ENCODE data around the gene EFHD2. TPM values are rescaled to one million over a fixed set of nuclear protein-coding genes. Genes with fewer than 3 reads are reported as not detected.

EFHD2 gene
- total RNA-seq, 6 experiments from 2014 or later = 41.2 to 67.2 (median 65.3) TPM

DNA sequence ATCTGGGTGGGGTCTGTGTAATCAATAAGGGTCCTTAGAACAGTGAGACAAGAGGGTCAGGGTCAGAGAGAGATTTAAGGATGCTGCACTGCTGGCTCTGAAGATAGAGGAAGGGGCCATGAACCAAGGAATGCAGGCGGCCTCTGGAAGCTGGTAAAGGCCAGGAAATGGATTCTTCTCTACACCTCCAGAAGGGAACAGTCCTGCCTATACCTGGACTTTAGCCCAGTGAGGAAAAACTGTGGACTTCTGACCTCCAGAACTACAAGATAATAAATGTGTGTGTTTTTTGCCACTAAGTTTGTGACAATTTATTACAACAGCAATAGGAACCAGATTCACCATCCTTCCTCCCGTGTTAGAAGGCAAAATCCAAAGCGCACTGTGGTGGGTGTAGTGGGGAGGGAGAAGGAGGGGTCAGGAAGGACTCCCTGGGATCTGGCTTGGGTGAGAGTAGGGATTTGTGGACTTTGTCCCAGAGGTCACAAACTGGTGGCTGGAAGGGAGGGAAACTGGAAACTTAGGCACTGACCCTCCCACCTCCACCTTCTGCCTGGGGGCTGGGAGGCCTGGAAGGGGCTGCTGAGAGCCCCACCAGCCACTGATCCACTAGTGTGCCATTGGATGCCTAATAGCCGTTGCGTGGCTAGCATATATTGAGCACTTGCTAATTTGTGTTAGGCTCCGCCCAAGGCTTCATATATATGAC, 41.5 kb downstream of the EFHD2 start:
- peaks cover 14% of the 10 kb centered on the region for H3K4me1 Mint-ChIP-seq (ENCODE audit: low read depth)
- peaks cover 18% of the 10 kb centered on the region for H3K27me3 Mint-ChIP-seq (ENCODE audit: insufficient read depth)
- no peak overlapping the region for H3K4me3 Mint-ChIP-seq
- no peaks in the 10 kb centered on the region for H3K9me3 Mint-ChIP-seq
- H3K36me3 Mint-ChIP-seq (ENCODE audit: low read depth) = peaks cover 5% of the 10 kb centered on the region; the same call in 1 of the 2 replicates
- TF ChIP-seq, protein P1, sequence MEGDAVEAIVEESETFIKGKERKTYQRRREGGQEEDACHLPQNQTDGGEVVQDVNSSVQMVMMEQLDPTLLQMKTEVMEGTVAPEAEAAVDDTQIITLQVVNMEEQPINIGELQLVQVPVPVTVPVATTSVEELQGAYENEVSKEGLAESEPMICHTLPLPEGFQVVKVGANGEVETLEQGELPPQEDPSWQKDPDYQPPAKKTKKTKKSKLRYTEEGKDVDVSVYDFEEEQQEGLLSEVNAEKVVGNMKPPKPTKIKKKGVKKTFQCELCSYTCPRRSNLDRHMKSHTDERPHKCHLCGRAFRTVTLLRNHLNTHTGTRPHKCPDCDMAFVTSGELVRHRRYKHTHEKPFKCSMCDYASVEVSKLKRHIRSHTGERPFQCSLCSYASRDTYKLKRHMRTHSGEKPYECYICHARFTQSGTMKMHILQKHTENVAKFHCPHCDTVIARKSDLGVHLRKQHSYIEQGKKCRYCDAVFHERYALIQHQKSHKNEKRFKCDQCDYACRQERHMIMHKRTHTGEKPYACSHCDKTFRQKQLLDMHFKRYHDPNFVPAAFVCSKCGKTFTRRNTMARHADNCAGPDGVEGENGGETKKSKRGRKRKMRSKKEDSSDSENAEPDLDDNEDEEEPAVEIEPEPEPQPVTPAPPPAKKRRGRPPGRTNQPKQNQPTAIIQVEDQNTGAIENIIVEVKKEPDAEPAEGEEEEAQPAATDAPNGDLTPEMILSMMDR (IDR thresholded peaks at IDR 0.05) = no peak
- H3K27ac Mint-ChIP-seq = no peak overlapping the region
- no peak for DNase-seq

DNA sequence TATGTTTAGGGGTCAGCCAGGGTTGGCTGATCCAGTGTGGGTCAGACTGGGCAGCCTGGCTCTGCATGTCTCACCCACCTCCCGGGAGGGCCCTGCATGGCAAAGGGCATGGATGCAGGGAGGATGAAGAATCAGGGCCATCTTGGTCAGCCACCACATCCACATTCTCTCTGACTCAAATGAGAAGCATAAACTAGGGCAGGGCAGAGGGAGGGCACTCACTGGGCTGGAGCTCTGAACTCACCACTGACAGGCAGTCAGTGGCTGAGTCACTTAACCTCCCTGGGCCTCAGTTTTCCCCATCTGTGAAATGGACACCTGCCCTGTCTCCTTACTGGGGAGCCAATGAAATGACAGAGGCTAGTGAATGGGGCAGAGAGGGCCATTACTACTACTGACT, 42.5 kb downstream of the EFHD2 start:
- Mint-ChIP-seq H3K27me3 (ENCODE audit: insufficient read depth) (peaks cover 25% of the 10 kb centered on the region), H3K4me1 (ENCODE audit: low read depth) (peaks cover 14% of the 10 kb centered on the region), H3K27ac (no peak overlapping the region), H3K36me3 (ENCODE audit: low read depth) (peaks cover 5% of the 10 kb centered on the region; the same call in 1 of the 2 replicates), H3K9me3 (no peaks in the 10 kb centered on the region), H3K4me3 (no peak overlapping the region)
- no peak for DNase-seq
- TF ChIP-seq, protein P1 (IDR thresholded peaks at IDR 0.05) = no peak

DNA sequence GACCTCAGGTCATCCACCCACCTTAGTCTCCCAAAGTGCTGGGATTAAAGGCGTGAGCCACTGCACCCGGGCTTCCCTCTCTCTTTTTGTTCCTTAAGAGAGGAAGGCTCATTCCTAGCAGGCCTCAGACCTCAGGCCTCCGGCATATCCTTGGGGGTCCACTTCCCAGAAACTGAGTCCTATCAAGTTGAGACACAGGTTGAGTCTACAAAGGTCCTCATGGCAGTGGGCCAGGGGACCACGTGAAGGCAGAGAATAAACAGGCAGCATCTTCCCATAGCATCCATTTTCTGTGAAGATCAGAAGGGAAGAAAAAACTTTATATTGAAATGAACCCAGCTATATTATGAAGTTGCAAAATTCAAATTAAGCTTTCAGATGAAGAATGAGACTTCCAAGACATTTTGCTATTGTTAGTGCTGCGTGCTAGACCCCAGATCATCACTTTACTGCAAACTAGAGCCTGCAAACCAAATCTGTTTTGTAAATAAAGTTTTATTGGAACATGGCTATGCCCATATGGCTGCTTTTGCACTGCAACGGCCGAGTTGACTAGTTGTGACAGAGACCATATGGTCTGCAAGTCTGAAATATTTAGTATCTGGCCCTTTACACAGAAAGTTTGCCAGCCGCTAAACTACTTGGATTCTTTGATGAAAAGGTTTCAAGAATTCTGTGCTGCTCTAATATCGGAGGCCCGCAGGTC, 43.3 kb downstream of the EFHD2 start:
- H3K4me1 Mint-ChIP-seq (ENCODE audit: low read depth) = peaks cover 14% of the 10 kb centered on the region
- DNase-seq = no peak
- no peaks in the 10 kb centered on the region for H3K9me3 Mint-ChIP-seq
- H3K36me3 Mint-ChIP-seq (ENCODE audit: low read depth) = peaks cover 5% of the 10 kb centered on the region; the same call in 1 of the 2 replicates
- no peak overlapping the region for H3K27ac Mint-ChIP-seq
- TF ChIP-seq, protein P1 (IDR thresholded peaks at IDR 0.05) = no peak
- peaks cover 21% of the 10 kb centered on the region for H3K27me3 Mint-ChIP-seq (ENCODE audit: insufficient read depth)
- no peak overlapping the region for H3K4me3 Mint-ChIP-seq

DNA sequence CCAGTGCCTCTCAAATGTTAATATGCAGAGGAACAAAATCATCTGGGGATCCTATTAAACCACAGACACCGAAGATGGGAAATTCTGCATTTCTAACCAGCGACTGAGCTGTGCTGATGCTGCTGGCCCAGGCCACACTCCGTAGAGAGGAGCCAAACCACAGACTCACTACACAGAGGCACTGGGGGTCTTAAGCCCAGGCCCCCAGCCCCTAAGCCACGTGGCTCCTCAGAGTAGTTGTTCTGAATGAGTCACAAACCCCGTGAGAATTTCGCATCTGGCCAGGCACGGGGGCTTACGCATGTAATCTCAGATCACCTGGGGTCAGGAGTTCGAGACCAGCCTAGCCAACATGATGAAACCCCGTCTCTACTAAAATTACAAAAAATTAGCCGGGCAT, 44.0 kb downstream of the EFHD2 start:
- peaks cover 21% of the 10 kb centered on the region for H3K27me3 Mint-ChIP-seq (ENCODE audit: insufficient read depth)
- H3K9me3 Mint-ChIP-seq = no peaks in the 10 kb centered on the region
- TF ChIP-seq, protein P1 (IDR thresholded peaks at IDR 0.05) = no peak
- H3K27ac Mint-ChIP-seq = no peak overlapping the region
- no peak for DNase-seq
- H3K36me3 Mint-ChIP-seq (ENCODE audit: low read depth) = peaks cover 5% of the 10 kb centered on the region; the same call in 1 of the 2 replicates
- H3K4me1 Mint-ChIP-seq (ENCODE audit: low read depth) = peaks cover 14% of the 10 kb centered on the region
- no peak overlapping the region for H3K4me3 Mint-ChIP-seq

DNA sequence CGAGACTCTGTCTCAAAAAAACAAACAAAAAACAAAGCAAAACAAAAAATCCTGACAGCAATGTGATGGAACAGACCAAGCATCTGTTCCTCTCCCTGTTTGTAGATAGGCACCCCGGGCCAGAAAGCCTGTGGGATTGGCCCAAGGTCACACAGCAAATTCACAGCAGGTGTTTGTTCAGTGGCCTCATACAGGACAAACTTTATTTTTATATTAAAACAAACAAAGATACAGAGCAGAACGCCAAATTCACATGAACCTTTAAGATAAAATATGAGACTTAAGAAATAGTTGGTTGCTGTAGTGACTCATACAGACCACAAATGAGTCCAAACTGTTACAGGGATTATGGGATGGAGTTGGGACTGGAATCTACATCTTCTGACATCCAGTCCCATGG, 44.6 kb downstream of the EFHD2 start:
- peaks cover 18% of the 10 kb centered on the region for H3K27me3 Mint-ChIP-seq (ENCODE audit: insufficient read depth)
- H3K4me3 Mint-ChIP-seq = no peak overlapping the region
- H3K9me3 Mint-ChIP-seq = no peaks in the 10 kb centered on the region
- TF ChIP-seq, protein P1 (IDR thresholded peaks at IDR 0.05) = no peak
- peak; percentile 37 for DNase-seq
- H3K4me1 Mint-ChIP-seq (ENCODE audit: low read depth) = peaks cover 14% of the 10 kb centered on the region
- peaks cover 5% of the 10 kb centered on the region; the same call in 1 of the 2 replicates for H3K36me3 Mint-ChIP-seq (ENCODE audit: low read depth)
- H3K27ac Mint-ChIP-seq = no peak overlapping the region
